ENCODE measurements around the gene SLC38A1.

SLC38A1 gene

GRCh38 chr12:46230983-46231382, 37.9 kb downstream of the SLC38A1 start:
- no peak for DNase-seq (ENCODE audit: low read depth, low spot score)

DNA sequence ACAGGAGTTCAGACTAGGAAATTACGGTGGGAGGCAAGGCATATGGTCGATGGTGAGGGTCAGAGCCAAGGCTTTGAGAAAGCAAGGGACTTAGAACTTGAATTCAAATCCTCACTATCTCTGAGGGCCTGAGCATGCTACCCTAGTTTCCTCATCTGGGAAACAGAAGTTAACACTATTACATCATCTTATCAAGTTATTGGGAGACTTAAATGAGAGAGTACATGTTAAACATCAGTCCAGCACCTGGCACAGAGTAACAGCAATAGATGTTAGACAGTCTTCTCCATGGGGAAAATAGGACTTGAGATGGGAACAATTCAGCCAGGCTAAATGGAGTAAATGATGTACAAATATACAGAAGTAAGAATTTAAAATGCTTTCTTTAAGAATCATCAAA, 38.5 kb downstream of the SLC38A1 start:
- no peak for DNase-seq (ENCODE audit: low read depth, low spot score)

DNA sequence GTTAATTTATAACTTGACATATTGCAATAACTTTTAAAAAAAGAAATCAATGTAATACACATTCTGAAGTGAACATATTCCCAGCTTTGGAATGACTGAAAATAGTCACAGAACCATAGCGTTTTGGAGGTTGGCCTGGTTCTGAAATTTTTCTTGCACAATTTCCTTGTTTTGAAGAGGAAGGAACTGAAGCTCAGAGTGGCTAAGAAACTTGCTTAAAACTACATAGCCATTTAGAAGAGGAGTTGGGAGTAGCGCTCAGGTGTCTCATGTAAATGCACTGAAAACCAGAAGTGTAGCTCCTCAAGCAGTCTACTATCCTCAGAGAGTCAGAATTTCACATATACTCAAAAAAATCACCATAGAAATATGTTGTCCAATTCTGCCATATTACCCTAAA, 41.2 kb downstream of the SLC38A1 start:
- DNase-seq (ENCODE audit: low read depth, low spot score), result no peak

GRCh38 chr12:46224386-46224785, 44.5 kb downstream of the SLC38A1 start:
- no peak for DNase-seq (ENCODE audit: low read depth, low spot score)

DNA sequence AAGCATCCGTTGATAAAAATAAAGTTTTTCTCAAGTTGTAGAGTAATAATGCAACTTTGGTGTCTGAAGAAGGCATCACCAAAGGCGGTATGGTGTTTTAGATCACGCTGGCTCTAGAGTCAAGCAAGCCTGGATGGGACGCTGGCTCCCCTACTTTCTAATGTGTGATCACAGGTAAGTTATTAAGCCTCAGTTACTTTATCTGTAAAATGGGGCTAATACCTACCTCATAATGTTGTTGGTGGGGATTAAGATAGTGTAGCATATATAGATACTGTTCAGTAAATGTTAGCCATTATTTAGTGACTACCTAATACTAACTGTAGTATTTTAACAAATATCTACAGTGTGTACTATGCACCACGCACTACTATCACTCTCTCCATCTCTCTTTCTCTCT, 45.8 kb downstream of the SLC38A1 start:
- DNase-seq (ENCODE audit: low read depth, low spot score), result no peak

DNA sequence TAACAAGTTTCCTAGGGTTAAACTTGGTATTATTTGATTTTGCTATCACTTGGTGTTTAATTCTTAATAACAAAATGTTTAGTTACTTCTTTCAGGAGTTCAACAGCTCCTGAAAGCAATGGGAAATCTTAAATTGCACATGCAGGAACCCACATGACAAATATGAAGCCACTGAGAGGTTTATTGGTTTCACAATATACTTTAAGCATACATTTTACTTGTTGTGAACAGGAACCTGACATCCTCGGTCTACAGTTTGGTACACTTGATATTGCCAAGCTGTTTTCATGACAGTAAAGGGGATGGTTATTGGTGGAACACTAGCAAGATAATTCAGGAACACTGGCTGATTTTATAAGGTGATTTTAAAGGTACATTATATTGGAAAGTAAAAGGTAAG, 46.2 kb downstream of the SLC38A1 start:
- no peak for DNase-seq (ENCODE audit: low read depth, low spot score)

- DNase-seq (ENCODE audit: low read depth, low spot score), result no peak
These were observed 47.4 kb downstream of the SLC38A1 start for GRCh38 chr12:46221255-46222128.

DNA sequence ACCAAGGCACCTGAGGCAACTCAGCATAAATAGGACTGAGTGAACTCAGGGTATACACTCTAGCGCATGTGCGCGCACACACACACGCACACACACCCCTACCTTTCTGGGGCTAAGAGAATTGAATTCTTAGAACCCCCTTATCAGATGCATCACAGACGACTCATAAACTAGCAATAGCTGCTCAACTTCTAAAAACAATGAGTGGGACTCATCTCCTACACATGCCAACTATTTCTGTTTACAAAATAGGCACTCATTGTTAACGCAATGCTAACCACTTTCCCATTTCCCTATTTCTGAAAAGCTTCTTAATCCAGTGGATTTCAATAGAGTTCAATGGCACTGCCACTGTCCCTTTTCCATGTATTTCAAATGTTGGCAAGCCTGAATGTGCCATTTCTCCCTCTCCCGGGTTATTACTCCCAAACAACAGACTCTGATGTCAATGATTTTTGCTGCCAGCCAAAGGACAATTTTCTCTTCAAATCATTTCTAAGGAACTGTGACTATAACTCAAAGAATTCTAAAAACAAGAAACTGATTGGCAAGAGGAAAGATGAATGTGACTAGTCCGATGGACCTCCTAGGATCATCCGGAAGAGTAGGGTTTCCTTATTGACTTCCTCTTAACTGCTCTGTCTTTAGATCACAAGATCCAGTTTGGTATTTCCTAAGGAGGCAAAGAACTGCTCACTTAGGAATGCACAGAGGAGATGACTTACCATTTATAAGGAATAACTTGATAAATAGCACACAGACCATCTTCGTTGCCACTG, 48.8 kb downstream of the SLC38A1 start:
- DNase-seq (ENCODE audit: low read depth, low spot score), result no peak

GRCh38 chr12:46219132-46219876, 49.5 kb downstream of the SLC38A1 start:
- no peak for DNase-seq (ENCODE audit: low read depth, low spot score)

DNA sequence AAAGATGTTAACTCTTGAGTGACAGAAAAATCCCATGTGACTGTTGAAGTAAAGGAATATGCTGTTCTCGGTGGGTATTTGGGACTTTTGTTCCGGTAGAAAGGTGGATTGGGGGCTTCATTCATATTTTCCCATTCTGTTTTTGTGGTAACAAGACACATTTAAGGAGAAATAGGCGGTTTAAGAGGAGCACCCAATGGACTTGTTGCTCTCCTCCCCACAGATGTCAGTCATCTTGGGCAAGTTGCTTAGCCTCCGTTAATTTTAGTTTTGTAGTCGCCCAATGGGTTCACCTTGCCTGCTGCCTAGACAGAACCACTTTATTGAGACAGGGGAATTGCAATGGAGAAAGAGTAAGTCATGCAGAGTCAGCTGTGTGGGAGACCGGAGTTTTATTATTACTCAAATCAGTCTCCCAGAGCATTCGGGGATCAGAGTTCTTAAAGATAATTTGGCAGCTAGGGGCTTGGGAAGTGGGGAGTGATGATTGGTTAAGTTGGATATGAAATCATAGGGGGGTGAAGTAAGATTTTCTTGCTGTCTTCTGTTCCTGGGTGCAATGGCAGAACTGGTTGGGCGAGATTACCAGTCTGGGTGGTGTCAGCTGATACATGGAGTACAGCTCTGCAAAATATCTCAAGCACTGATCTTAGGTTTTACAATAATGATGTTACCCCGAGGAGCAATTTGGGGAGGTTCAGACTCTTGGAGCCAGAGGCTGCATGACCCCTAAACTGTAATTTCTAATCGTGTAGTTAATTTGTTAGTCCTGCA, 50.3 kb downstream of the SLC38A1 start:
- no peak for DNase-seq (ENCODE audit: low read depth, low spot score)

GRCh38 chr12:46217541-46218321, 51.1 kb downstream of the SLC38A1 start:
- DNase-seq (ENCODE audit: low read depth, low spot score), result no peak

GRCh38 chr12:46214668-46215436, 54.0 kb downstream of the SLC38A1 start:
- no peak for DNase-seq (ENCODE audit: low read depth, low spot score)

GRCh38 chr12:46212108-46212982, 56.5 kb downstream of the SLC38A1 start:
- no peak for DNase-seq (ENCODE audit: low read depth, low spot score)

GRCh38 chr12:46210873-46211439, 57.9 kb downstream of the SLC38A1 start:
- DNase-seq (ENCODE audit: low read depth, low spot score), result no peak

DNA sequence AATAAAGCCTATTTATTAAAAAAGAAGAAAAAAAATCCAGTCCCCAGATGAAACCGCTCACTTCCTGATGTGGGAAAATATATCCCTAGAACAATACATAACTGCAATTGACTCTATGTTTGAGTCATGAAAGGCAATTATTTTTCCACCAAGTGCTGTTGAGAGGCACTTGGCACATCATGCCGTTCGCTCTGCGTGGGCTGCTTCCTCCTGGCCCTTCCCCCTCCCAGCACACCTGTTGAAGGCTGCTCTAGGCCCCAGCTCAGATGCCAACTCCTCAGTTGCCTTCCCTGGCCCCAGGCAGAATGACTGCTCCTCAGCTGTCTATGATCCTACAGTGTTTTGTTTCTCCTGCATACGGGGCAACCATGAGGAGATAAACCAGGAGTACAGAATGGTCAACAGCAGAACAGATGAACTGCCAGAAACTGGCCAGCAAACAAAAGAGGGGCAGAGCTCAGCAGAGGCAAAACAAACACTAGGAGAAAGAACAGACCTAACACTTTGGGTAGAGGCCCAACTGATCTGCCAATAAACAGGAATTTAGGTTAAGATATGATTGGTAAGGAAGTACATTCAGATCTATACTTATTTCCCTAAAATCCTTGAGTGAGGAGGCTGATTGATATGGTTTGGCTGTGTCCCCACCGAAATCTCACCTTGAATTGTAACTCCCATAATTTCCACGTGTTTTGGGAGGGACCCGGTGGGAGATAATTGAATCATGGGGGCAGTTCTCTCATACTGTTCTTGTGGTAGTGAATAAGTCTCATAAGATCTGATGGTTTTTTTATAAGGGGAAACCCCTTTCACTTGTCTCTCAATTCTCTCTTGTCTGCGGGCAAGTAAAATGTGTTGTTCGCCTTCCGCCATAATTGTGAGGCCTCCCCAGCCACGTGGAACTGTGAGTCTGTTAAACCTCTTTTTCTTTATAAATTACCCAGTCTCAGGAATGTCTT, 58.6 kb downstream of the SLC38A1 start:
- no peak for DNase-seq (ENCODE audit: low read depth, low spot score)

GRCh38 chr12:46209170-46209569, 59.7 kb downstream of the SLC38A1 start:
- no peak for DNase-seq (ENCODE audit: low read depth, low spot score)

DNA sequence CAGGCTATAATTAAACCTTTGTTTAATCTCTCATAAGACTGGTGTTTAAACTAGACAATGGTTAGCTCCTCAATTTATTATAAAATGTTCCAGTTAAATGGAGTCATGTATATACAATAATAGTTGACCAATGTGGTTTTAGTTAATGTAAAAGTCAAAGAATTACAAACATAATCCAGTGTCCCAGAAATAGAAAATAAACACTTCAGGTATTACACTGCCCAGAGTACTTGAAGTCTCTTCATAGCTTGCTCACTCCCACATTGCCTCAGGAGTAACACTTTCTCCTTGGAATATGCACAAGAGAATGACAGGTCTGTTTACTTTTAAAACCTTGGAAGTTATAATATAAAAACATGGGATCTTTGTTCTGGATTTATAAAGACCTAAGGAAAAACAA, 60.5 kb downstream of the SLC38A1 start:
- DNase-seq (ENCODE audit: low read depth, low spot score), result no peak

All from smooth muscle cell of the brain vasculature (primary cell).